OCI-LY7 (cell line): ENCODE data around the gene ARSD. TPM values are rescaled to one million over a fixed set of nuclear protein-coding genes. Genes with fewer than 3 reads are reported as not detected.

Experiments used
- BruUV-seq: library from RNA; stranded (reverse); fragments of 400-500 nt; replicated peaks from 2 replicates; lab custom pipeline; 2021; lab: Mats Ljungman, UMichigan
- CTCF ChIA-PET: fragments of 300-600 bp; sonication (Branson Sonifier 250); formaldehyde crosslinking; loops from one replicate; lab custom pipeline; 2022; ENCODE audit warnings: antibody characterized with exemption; ENCODE audit not compliant: unreplicated experiment; lab: Charles Lee
- POLR2A ChIA-PET: fragments of 300-600 bp; sonication (Branson Sonifier 250); formaldehyde crosslinking; loops from one replicate; lab custom pipeline; 2022; ENCODE audit warnings: antibody characterized with exemption; lab: Charles Lee
- DNase-seq: peaks from one replicate; pipeline ENCODE4 v3.0.0-alpha.2; 2015; ENCODE audit warnings: low spot score
- H2AFZ ChIP-seq: fragments of 200-600 bp; sonication (generic), shearing (Covaris generic); 2 replicates; pipeline ENCODE4 v1.6.1; 2014; ENCODE audit warnings: mild to moderate bottlenecking, antibody characterized with exemption, low read length, moderate library complexity
- H3K27ac ChIP-seq: fragments of 200-600 bp; sonication (generic); 2 replicates; pipeline ENCODE4 v1.5.1; 2014; ENCODE audit warnings: mixed run types, low read depth, mild to moderate bottlenecking, moderate library complexity, low read length, inconsistent platforms; ENCODE audit not compliant: poor library complexity, severe bottlenecking
- H3K36me3 ChIP-seq: fragments of 200-600 bp; sonication (generic); 2 replicates; pipeline ENCODE4 v1.6.1; 2014; ENCODE audit warnings: mild to moderate bottlenecking, antibody characterized with exemption, low read length, moderate library complexity, mixed read lengths; ENCODE audit not compliant: insufficient read depth
- H3K4me1 ChIP-seq: fragments of 200-600 bp; sonication (generic); 2 replicates; pipeline ENCODE4 v1.5.1; 2014; ENCODE audit warnings: mild to moderate bottlenecking, low read length; ENCODE audit not compliant: insufficient read depth, poor library complexity, severe bottlenecking
- H3K4me2 ChIP-seq: fragments of 200-600 bp; sonication (generic); 2 replicates; pipeline ENCODE4 v1.6.1; 2014; ENCODE audit warnings: mild to moderate bottlenecking, low read length
- H3K4me3 ChIP-seq: fragments of 200-600 bp; sonication (generic); 2 replicates; pipeline ENCODE4 v1.5.1; 2014; ENCODE audit warnings: mild to moderate bottlenecking, low read depth, low read length; ENCODE audit not compliant: poor library complexity, severe bottlenecking
- H3K79me2 ChIP-seq: fragments of 200-600 bp; sonication (generic); 2 replicates; pipeline ENCODE4 v1.6.1; 2016; ENCODE audit warnings: low read depth, mild to moderate bottlenecking, low read length, moderate library complexity, mixed read lengths; ENCODE audit not compliant: insufficient read depth
- H3K9me2 ChIP-seq: fragments of 200-600 bp; sonication (generic); 2 replicates; pipeline ENCODE4 v1.6.1; 2016; ENCODE audit warnings: mild to moderate bottlenecking, low read length, mixed read lengths; ENCODE audit not compliant: insufficient read depth
- H3K9me3 ChIP-seq: fragments of 200-600 bp; sonication (generic); 2 replicates; pipeline ENCODE4 v1.6.1; 2014; ENCODE audit warnings: mild to moderate bottlenecking, mixed run types, low read length, mixed read lengths
- H4K20me1 ChIP-seq: fragments of 200-600 bp; sonication (generic); 2 replicates; pipeline ENCODE4 v1.6.1; 2014; ENCODE audit warnings: mild to moderate bottlenecking, antibody characterized with exemption, low read length, moderate library complexity, mixed read lengths; ENCODE audit not compliant: insufficient read depth
- EZH2phosphoT487 ChIP-seq: fragments of 200-600 bp; sonication (generic); IDR thresholded peaks from 2 replicates; pipeline ENCODE4 v1.6.1; 2018; ENCODE audit warnings: low read depth, borderline replicate concordance, mild to moderate bottlenecking, mixed run types, antibody characterized with exemption, low read length, moderate library complexity, mixed read lengths
- intact Hi-C: fragments of 100-400 bp; cut with micrococcal nuclease; formaldehyde crosslinking; loops from one replicate; pipeline ENCODE4 v1.10.0; 2022; ENCODE audit not compliant: unreplicated experiment
- total RNA-seq, 2 experiments: library from RNA; depleted of rRNA in 1 of 2; stranded (reverse); fragments of >200 nt in 1 of 2; shearing (Covaris generic) in 1 of 2; gene quantifications; 2 replicates each; pipeline ENCODE4 v1.2.3, GENCODE V29; 2014 to 2022
- TF ChIP-seq, protein P1 (sequence below): fragments of 200-600 bp; sonication (generic); conservative IDR thresholded peaks from 2 replicates; pipeline ENCODE4 v1.5.1; 2014; ENCODE audit warnings: mild to moderate bottlenecking, antibody characterized with exemption, low read length, moderate library complexity, mixed read lengths

Gene ARSD
- total RNA-seq, 2 experiments from 2014 or later, result not detected

GRCh38 chrX:2857566-2857965 lies 71.6 kb downstream of the ARSD start:
- BruUV-seq, result no TSS peak
- no peak for DNase-seq

DNA sequence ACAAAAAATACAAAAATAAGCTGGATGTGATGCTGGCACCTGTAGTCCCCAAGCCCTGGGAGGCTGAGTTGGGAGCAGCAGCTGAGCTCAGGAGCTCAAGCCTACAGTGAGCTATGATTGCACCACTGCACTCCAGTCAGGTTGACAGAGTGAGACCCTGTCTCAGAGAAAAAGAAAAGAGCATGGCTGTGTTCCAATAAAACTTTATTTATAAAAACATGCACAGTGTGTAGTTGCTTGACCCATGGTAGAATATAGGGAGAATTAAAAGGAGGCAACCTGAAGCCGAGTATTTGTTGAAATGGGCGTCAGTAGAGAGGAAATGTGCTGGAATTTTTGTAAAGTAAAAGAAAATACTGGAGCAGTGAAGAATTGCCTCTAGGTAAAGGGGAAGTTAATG lies 73.4 kb downstream of the ARSD start:
- H3K4me3 ChIP-seq, result no peak overlapping the region
- no peaks in the 10 kb centered on the region for H4K20me1 ChIP-seq
- no peak overlapping the region for H2AFZ ChIP-seq
- no peaks in the 10 kb centered on the region for H3K9me2 ChIP-seq
- ChIA-PET POLR2A (no interaction called here), CTCF (no interaction called here)
- intact Hi-C loops, result no loop called here
- TF ChIP-seq EZH2phosphoT487, result no peak
- TF ChIP-seq, protein P1, sequence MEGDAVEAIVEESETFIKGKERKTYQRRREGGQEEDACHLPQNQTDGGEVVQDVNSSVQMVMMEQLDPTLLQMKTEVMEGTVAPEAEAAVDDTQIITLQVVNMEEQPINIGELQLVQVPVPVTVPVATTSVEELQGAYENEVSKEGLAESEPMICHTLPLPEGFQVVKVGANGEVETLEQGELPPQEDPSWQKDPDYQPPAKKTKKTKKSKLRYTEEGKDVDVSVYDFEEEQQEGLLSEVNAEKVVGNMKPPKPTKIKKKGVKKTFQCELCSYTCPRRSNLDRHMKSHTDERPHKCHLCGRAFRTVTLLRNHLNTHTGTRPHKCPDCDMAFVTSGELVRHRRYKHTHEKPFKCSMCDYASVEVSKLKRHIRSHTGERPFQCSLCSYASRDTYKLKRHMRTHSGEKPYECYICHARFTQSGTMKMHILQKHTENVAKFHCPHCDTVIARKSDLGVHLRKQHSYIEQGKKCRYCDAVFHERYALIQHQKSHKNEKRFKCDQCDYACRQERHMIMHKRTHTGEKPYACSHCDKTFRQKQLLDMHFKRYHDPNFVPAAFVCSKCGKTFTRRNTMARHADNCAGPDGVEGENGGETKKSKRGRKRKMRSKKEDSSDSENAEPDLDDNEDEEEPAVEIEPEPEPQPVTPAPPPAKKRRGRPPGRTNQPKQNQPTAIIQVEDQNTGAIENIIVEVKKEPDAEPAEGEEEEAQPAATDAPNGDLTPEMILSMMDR, result no peak
- no peak overlapping the region for H3K27ac ChIP-seq
- H3K4me1 ChIP-seq, result no peaks in the 10 kb centered on the region
- DNase-seq, result no peak
- no peaks in the 10 kb centered on the region for H3K9me3 ChIP-seq
- H3K36me3 ChIP-seq, result no peaks in the 10 kb centered on the region
- H3K4me2 ChIP-seq, result no peak overlapping the region
- no peaks in the 10 kb centered on the region for H3K79me2 ChIP-seq
- BruUV-seq, result no TSS peak

More at GRCh38 chrX:2857566-2857965, 71.6 kb downstream of the ARSD start:
- intact Hi-C loops, result no loop called here
- Histone ChIP-seq H3K79me2 (no peaks in the 10 kb centered on the region), H4K20me1 (no peaks in the 10 kb centered on the region), H3K4me2 (no peak overlapping the region), H2AFZ (no peak overlapping the region), H3K36me3 (no peaks in the 10 kb centered on the region), H3K9me3 (no peaks in the 10 kb centered on the region), H3K4me1 (no peaks in the 10 kb centered on the region), H3K27ac (no peak overlapping the region), H3K9me2 (no peaks in the 10 kb centered on the region), H3K4me3 (no peak overlapping the region)
- POLR2A ChIA-PET, result no interaction called here
- CTCF ChIA-PET, result no interaction called here
- TF ChIP-seq, protein P1, result no peak
- TF ChIP-seq EZH2phosphoT487, result no peak

DNA sequence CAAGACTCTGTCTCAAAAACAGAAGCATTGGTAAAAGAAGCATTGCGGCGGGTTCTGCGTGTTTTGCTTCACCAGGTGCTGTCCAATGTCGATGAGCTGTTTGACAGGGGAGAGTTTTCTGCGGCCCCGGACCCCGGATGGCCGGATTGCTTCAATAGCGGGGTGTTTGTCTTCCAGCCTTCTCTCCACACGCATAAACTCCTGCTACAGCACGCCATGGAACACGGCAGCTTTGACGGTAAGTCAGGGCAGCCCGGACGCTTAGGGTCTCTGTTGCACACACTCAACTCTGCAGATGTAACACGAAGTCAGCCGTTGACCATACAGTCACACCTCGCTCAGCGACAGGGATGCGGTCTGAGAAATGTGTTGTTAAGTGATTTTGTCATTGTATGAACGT lies 74.2 kb downstream of the ARSD start:
- no peaks in the 10 kb centered on the region for H3K79me2 ChIP-seq
- DNase-seq, result no peak
- intact Hi-C loops, result no loop called here
- H2AFZ ChIP-seq, result no peak overlapping the region
- ChIA-PET POLR2A (no interaction called here), CTCF (no interaction called here)
- H3K4me2 ChIP-seq, result no peak overlapping the region
- H3K27ac ChIP-seq, result no peak overlapping the region
- no TSS peak for BruUV-seq
- H3K9me3 ChIP-seq, result no peaks in the 10 kb centered on the region
- no peak for TF ChIP-seq EZH2phosphoT487
- TF ChIP-seq, protein P1, result no peak
- H3K36me3 ChIP-seq, result no peaks in the 10 kb centered on the region
- H3K4me1 ChIP-seq, result no peaks in the 10 kb centered on the region
- H4K20me1 ChIP-seq, result no peaks in the 10 kb centered on the region
- no peaks in the 10 kb centered on the region for H3K9me2 ChIP-seq
- H3K4me3 ChIP-seq, result no peak overlapping the region

Other genes with a start within 250 kb of the ARSD start
- gene CD99, start 238.0 kb downstream of the ARSD start, total RNA-seq (2014; rRNA removed; shearing (Covaris generic)), result 80.7 and 92.3 TPM in 2 replicates
- 117 and 119 TPM in 2 replicates for gene CD99, start 238.0 kb downstream of the ARSD start, total RNA-seq (2022)
- not detected in 2 replicates for gene XG, start 177.3 kb downstream of the ARSD start, total RNA-seq (2014; rRNA removed; shearing (Covaris generic))
- gene XG, start 177.3 kb downstream of the ARSD start, total RNA-seq (2022), result not detected in 2 replicates
- gene GYG2, start 100.4 kb downstream of the ARSD start, total RNA-seq (2014; rRNA removed; shearing (Covaris generic)), result 0.05 TPM in 1 of 2 replicates, not detected in the other
- not detected in 2 replicates for gene GYG2, start 100.4 kb downstream of the ARSD start, total RNA-seq (2022)
- not detected in 2 replicates for gene ARSH, start 77.2 kb upstream of the ARSD start, total RNA-seq (2014; rRNA removed; shearing (Covaris generic))
- gene ARSH, start 77.2 kb upstream of the ARSD start, total RNA-seq (2022), result not detected in 2 replicates
- gene ARSF, start 112.1 kb upstream of the ARSD start, total RNA-seq (2014; rRNA removed; shearing (Covaris generic)), result not detected in 2 replicates
- not detected in 2 replicates for gene ARSF, start 112.1 kb upstream of the ARSD start, total RNA-seq (2022)